Fibroblast of lung (primary cell): ENCODE results near the gene B3GNT7. TPM values are rescaled to one million over a fixed set of nuclear protein-coding genes. Genes with fewer than 3 reads are reported as not detected.

Source experiments
- DNase-seq, 2 donors: peaks; one replicate each; pipeline versions ENCODE4 v3.0.0 to v3.0.0-alpha.2; 2010; ENCODE audit warnings: low read depth in 2 of 2
- H2AFZ ChIP-seq: 2 replicates; pipeline ENCODE4 v1.5.1; 2012; ENCODE audit warnings: low read length, control low read depth, inconsistent platforms
- H3K27ac ChIP-seq: 2 replicates; pipeline ENCODE4 v1.5.1; 2011; ENCODE audit warnings: low read length, control low read depth; ENCODE audit not compliant: insufficient read depth
- H3K27me3 ChIP-seq: 2 replicates; pipeline ENCODE4 v1.5.1; 2011; ENCODE audit warnings: mild to moderate bottlenecking, low read length; ENCODE audit not compliant: control insufficient read depth, insufficient read depth
- H3K36me3 ChIP-seq: 2 replicates; pipeline ENCODE4 v1.5.1; 2011; ENCODE audit warnings: low read length; ENCODE audit not compliant: control insufficient read depth, insufficient read depth
- H3K4me1 ChIP-seq: 2 replicates; pipeline ENCODE4 v1.5.1; 2011; ENCODE audit warnings: low read length; ENCODE audit not compliant: control insufficient read depth, insufficient read depth; ENCODE audit errors: extremely low read depth
- H3K4me2 ChIP-seq: 2 replicates; pipeline ENCODE4 v1.5.1; 2011; ENCODE audit warnings: low read length, control low read depth; ENCODE audit not compliant: insufficient read depth; ENCODE audit errors: extremely low read depth
- H3K4me3 ChIP-seq, 4 experiments: fragments of 200-600 bp in 1 of 4; sonication (generic) in 1 of 4; replicated peaks in 1 of 4; 2 replicates each; pipeline ENCODE4 v1.5.1; 2011 to 2016; ENCODE audit warnings: low read length in 4 of 4, low read depth in 3 of 4, mild to moderate bottlenecking in 3 of 4, control low read depth in 2 of 4, inconsistent platforms in 1 of 4, mixed read lengths in 1 of 4; ENCODE audit not compliant: insufficient read depth in 1 of 4; ENCODE audit errors: control extremely low read depth in 1 of 4
- H3K79me2 ChIP-seq: 2 replicates; pipeline ENCODE4 v1.5.1; 2012; ENCODE audit warnings: mild to moderate bottlenecking, low read length, inconsistent platforms; ENCODE audit not compliant: control insufficient read depth, insufficient read depth
- H3K9ac ChIP-seq: 2 replicates; pipeline ENCODE4 v1.5.1; 2011; ENCODE audit warnings: mild to moderate bottlenecking, low read length, control low read depth; ENCODE audit not compliant: insufficient read depth
- H3K9me3 ChIP-seq: 2 replicates; pipeline ENCODE4 v1.5.1; 2012; ENCODE audit warnings: low read depth, low read length; ENCODE audit not compliant: control insufficient read depth, insufficient read depth
- H4K20me1 ChIP-seq: 2 replicates; pipeline ENCODE4 v1.5.1; 2011; ENCODE audit warnings: low read length; ENCODE audit not compliant: control insufficient read depth, insufficient read depth; ENCODE audit errors: extremely low read depth
- CTCF ChIP-seq, 2 donors: IDR thresholded peaks in 1 of 2; conservative IDR thresholded peaks in 1 of 2; 1 replicate in 1 of 2; 2 replicates in 1 of 2; pipeline ENCODE4 v1.5.1; 2011 to 2012; ENCODE audit warnings: low read length in 2 of 2, control low read depth in 1 of 2, inconsistent platforms in 1 of 2, low read depth in 1 of 2, mild to moderate bottlenecking in 1 of 2
- EZH2 ChIP-seq: IDR thresholded peaks from 2 replicates; pipeline ENCODE4 v1.5.1; 2012; ENCODE audit warnings: low read length, control low read depth, mild to moderate bottlenecking; ENCODE audit errors: missing control alignments
- polyA plus RNA-seq, 2 donors: library from polyadenylated mRNA; depleted of rRNA in 1 of 2; stranded (reverse) in 1 of 2; unstranded in 1 of 2; fragments of >200 nt; gene quantifications; 2 replicates each; pipeline ENCODE4 v1.2.1, GENCODE V29; 2011 to 2012; ENCODE audit warnings: missing spikeins in 1 of 2
- total RNA-seq: library from RNA; depleted of rRNA; stranded (reverse); fragments of >200 nt; gene quantifications from 2 replicates; pipeline ENCODE4 v1.2.1, GENCODE V29; 2014

Gene B3GNT7
- total and polyA plus RNA-seq, 2 donors (not counting 1 experiment from before 2014, with no cell fraction given), result 0.06 to 0.17 TPM

DNA sequence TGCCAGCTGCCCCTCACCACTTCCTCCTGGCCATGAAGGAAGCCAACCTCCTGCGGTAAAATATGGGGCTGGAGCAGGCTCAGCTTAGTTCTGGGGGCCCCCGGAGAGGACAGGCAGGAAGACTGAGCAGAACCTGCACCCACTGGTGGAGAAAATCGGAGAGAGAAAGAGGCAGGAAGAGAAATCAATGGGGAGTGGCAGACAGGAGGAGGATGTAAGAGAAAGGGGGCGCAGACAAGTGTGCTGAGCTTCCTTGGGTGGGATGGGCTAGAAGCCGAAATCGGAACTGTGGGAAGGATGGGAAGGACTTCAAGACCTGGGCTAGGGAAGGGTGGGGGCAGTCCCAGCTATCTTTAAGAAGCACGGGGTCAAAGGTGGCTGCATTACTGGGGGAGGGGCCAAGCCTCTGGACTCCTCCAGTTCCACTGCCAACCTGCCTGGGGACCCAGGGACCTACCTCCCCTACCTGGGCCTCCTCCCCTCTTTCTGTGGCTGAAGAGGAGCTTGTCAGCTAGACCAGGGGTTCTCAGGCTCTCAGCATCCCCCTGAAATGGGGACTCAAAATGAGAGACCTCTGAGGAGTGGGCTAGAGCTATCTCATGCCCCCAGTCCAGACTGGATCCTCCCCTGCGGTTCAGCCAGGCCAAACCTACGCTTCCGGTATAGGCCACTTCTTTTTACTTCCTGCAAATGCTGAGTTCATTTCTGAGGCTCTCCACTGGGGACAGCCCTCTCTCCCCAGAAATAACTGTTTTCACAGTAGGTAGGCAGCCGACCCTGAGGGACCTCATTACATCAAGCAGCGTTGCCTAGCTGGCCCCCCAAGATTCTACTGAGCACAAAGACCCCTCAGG lies 33.6 kb upstream of the B3GNT7 start:
- Histone ChIP-seq H3K36me3 (peaks cover 4% of the 10 kb centered on the region), H3K79me2 (no peaks in the 10 kb centered on the region), H2AFZ (no peak overlapping the region), H4K20me1 (no peaks in the 10 kb centered on the region), H3K4me3 (no peak overlapping the region), H3K9ac (no peak overlapping the region), H3K4me2 (no peak overlapping the region), H3K27ac (no peak overlapping the region), H3K4me1 (no peaks in the 10 kb centered on the region), H3K27me3 (no peaks in the 10 kb centered on the region), H3K9me3 (no peaks in the 10 kb centered on the region)
- TF ChIP-seq CTCF (conservative IDR thresholded peaks at IDR 0.05 in 1 of 2, IDR thresholded peaks at IDR 0.05 in 1 of 2; ENCODE audit: low read depth in 1 of 2, low read length in 2 of 2) (no peak), EZH2 (no peak)
- no peak for DNase-seq

GRCh38 chr2:231362555-231363184 lies 32.8 kb upstream of the B3GNT7 start:
- no peaks in the 10 kb centered on the region for H3K9me3 ChIP-seq
- TF ChIP-seq EZH2 (no peak), CTCF (conservative IDR thresholded peaks at IDR 0.05 in 1 of 2, IDR thresholded peaks at IDR 0.05 in 1 of 2; ENCODE audit: low read depth in 1 of 2, low read length in 2 of 2) (no peak)
- H2AFZ ChIP-seq, result no peak overlapping the region

DNA sequence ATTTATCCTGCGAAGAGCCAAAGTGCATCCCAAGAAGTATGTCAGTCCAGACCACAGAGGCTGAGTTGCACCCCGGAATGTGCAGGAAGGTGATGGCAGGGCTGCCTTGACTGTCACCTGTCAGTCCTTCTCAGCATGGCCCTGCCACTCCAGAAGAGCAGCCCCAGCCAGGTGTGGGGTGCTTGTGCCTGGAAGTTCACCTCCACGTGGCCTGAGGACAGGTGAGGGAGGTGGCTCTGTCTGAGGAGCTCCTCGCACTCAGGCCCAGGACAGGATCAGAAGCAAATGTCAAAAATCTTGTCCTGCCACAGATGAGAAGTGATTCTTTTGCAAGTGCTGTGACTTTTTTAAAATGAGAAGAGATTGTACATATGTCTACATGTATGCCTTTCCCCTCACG lies 31.4 kb upstream of the B3GNT7 start:
- Histone ChIP-seq H3K9me3 (no peaks in the 10 kb centered on the region), H4K20me1 (no peaks in the 10 kb centered on the region), H3K4me1 (no peaks in the 10 kb centered on the region), H3K4me2 (no peak overlapping the region), H3K4me3 (no peak overlapping the region), H3K79me2 (no peaks in the 10 kb centered on the region), H2AFZ (no peak overlapping the region), H3K27me3 (no peaks in the 10 kb centered on the region), H3K36me3 (peaks cover 4% of the 10 kb centered on the region), H3K9ac (no peak overlapping the region), H3K27ac (no peak overlapping the region)
- TF ChIP-seq EZH2 (no peak), CTCF (conservative IDR thresholded peaks at IDR 0.05 in 1 of 2, IDR thresholded peaks at IDR 0.05 in 1 of 2; ENCODE audit: low read depth in 1 of 2, low read length in 2 of 2) (no peak)
- no peak for DNase-seq

More at GRCh38 chr2:231362555-231363184, 32.8 kb upstream of the B3GNT7 start:
- no peaks in the 10 kb centered on the region for H4K20me1 ChIP-seq
- no peaks in the 10 kb centered on the region for H3K4me1 ChIP-seq
- no peak overlapping the region for H3K4me2 ChIP-seq
- DNase-seq, result no peak
- no peak overlapping the region for H3K4me3 ChIP-seq
- H3K9ac ChIP-seq, result no peak overlapping the region
- no peaks in the 10 kb centered on the region for H3K27me3 ChIP-seq
- H3K36me3 ChIP-seq, result peaks cover 4% of the 10 kb centered on the region
- H3K79me2 ChIP-seq, result no peaks in the 10 kb centered on the region
- no peak overlapping the region for H3K27ac ChIP-seq
